ENCODE data around the gene SLC16A11.
A peak's percentile ranks its signal among the peaks of the same experiment; 100 is the strongest.

SLC16A11 gene

GRCh38 chr17:7025245-7025644, 18.6 kb downstream of the SLC16A11 start:
- H3K4me3 ChIP-seq (ENCODE audit: insufficient read depth in 1 of 2, low read depth in 1 of 2, low read length in 2 of 2): no peak overlapping the region
- H3K23ac ChIP-seq (ENCODE audit: low read length in 2 of 2): no peak overlapping the region
- no peak overlapping the region for H4K91ac ChIP-seq (ENCODE audit: low read length)
- H3K27me3 ChIP-seq (ENCODE audit: control insufficient read depth in 1 of 2, insufficient read depth in 1 of 2, low read length in 2 of 2): peaks cover 4 to 16% of the 10 kb centered on the region in 2 experiments
- no peak overlapping the region for H3K9ac ChIP-seq (ENCODE audit: low read length)
- H3K4me2 ChIP-seq (ENCODE audit: low read length, poor library complexity, severe bottlenecking): no peak overlapping the region
- no peak overlapping the region for H2BK12ac ChIP-seq (ENCODE audit: low read length in 2 of 2)
- no peak overlapping the region for H2AFZ ChIP-seq (ENCODE audit: low read depth, low read length)
- DNase-seq: no peak
- H3K27ac ChIP-seq (ENCODE audit: low read length, poor library complexity, severe bottlenecking): no peak overlapping the region
- no peak overlapping the region for H3K14ac ChIP-seq (ENCODE audit: low read length in 2 of 2)
- WGBS: 85% methylated on average over 1 of the region's 1 CpG
- no peak overlapping the region for H2AK5ac ChIP-seq (ENCODE audit: low read length, severe bottlenecking)
- no peak overlapping the region for H2BK5ac ChIP-seq (ENCODE audit: low read depth, low read length, poor library complexity, severe bottlenecking)
- H3K18ac ChIP-seq (ENCODE audit: low read depth in 1 of 2, low read length in 2 of 2): no peak overlapping the region
- no peak overlapping the region for H3K4ac ChIP-seq (ENCODE audit: low read depth in 1 of 2, low read length in 2 of 2)
- H2BK15ac ChIP-seq (ENCODE audit: low read depth, poor library complexity, severe bottlenecking): no peak overlapping the region
- H3K4me1 ChIP-seq (ENCODE audit: control insufficient read depth, insufficient read depth, low read depth, low read length): peaks cover 15% of the 10 kb centered on the region
- H3K79me1 ChIP-seq (replicated peaks; ENCODE audit: low read length, poor library complexity, severe bottlenecking): no peaks in the 10 kb centered on the region
- no peak overlapping the region for H4K8ac ChIP-seq (ENCODE audit: low read length)
- no peak overlapping the region for H2BK120ac ChIP-seq (ENCODE audit: low read depth, low read length)
- no peaks in the 10 kb centered on the region for H3K9me3 ChIP-seq (ENCODE audit: control insufficient read depth, low read length)
- no peaks in the 10 kb centered on the region for H3K36me3 ChIP-seq (ENCODE audit: control insufficient read depth in 1 of 2, insufficient read depth in 2 of 2, low read depth in 1 of 2, low read length in 2 of 2)

DNA sequence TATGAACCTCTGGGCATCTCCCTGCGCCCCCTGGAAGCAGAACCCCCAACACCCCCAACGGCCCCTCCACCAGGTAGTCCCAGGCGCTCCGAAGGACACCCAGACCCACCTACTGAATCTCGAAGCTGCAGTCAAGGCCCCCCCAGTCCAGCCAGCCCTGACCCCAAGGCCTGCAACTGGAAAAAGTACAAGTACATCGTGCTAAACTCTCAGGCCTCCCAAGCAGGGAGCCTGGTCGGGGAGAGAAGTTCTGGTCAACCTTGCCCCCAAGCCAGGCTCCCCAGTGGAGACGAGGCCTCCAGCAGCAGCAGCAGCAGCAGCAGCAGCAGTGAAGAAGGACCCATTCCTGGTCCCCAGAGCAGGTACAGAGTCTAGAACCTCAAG, 19.5 kb downstream of the SLC16A11 start:
- Histone ChIP-seq H2AK5ac (ENCODE audit: low read length, severe bottlenecking) (no peak overlapping the region), H3K4me2 (ENCODE audit: low read length, poor library complexity, severe bottlenecking) (no peak overlapping the region), H3K9me3 (ENCODE audit: control insufficient read depth, low read length) (no peaks in the 10 kb centered on the region), H2AFZ (ENCODE audit: low read depth, low read length) (no peak overlapping the region), H3K4me3 (ENCODE audit: insufficient read depth in 1 of 2, low read depth in 1 of 2, low read length in 2 of 2) (no peak overlapping the region), H3K27me3 (ENCODE audit: control insufficient read depth in 1 of 2, insufficient read depth in 1 of 2, low read length in 2 of 2) (peaks cover 4 to 16% of the 10 kb centered on the region in 2 experiments), H3K27ac (ENCODE audit: low read length, poor library complexity, severe bottlenecking) (no peak overlapping the region), H4K8ac (ENCODE audit: low read length) (no peak overlapping the region), H4K91ac (ENCODE audit: low read length) (no peak overlapping the region), H3K4me1 (ENCODE audit: control insufficient read depth, insufficient read depth, low read depth, low read length) (peaks cover 20% of the 10 kb centered on the region), H3K23ac (ENCODE audit: low read length in 2 of 2) (no peak overlapping the region), H3K14ac (ENCODE audit: low read length in 2 of 2) (no peak overlapping the region), H3K4ac (ENCODE audit: low read depth in 1 of 2, low read length in 2 of 2) (no peak overlapping the region), H2BK15ac (ENCODE audit: low read depth, poor library complexity, severe bottlenecking) (no peak overlapping the region), H3K9ac (ENCODE audit: low read length) (no peak overlapping the region), H3K79me1 (replicated peaks; ENCODE audit: low read length, poor library complexity, severe bottlenecking) (no peaks in the 10 kb centered on the region), H3K18ac (ENCODE audit: low read depth in 1 of 2, low read length in 2 of 2) (no peak overlapping the region), H3K36me3 (ENCODE audit: control insufficient read depth in 1 of 2, insufficient read depth in 2 of 2, low read depth in 1 of 2, low read length in 2 of 2) (no peaks in the 10 kb centered on the region), H2BK5ac (ENCODE audit: low read depth, low read length, poor library complexity, severe bottlenecking) (no peak overlapping the region), H2BK120ac (ENCODE audit: low read depth, low read length) (no peak overlapping the region), H2BK12ac (ENCODE audit: low read length in 2 of 2) (peak overlapping the region in 1 of 2 experiments; percentile 33)
- DNase-seq: no peak
- WGBS: 92% methylated on average over 8 of the region's 8 CpGs

DNA sequence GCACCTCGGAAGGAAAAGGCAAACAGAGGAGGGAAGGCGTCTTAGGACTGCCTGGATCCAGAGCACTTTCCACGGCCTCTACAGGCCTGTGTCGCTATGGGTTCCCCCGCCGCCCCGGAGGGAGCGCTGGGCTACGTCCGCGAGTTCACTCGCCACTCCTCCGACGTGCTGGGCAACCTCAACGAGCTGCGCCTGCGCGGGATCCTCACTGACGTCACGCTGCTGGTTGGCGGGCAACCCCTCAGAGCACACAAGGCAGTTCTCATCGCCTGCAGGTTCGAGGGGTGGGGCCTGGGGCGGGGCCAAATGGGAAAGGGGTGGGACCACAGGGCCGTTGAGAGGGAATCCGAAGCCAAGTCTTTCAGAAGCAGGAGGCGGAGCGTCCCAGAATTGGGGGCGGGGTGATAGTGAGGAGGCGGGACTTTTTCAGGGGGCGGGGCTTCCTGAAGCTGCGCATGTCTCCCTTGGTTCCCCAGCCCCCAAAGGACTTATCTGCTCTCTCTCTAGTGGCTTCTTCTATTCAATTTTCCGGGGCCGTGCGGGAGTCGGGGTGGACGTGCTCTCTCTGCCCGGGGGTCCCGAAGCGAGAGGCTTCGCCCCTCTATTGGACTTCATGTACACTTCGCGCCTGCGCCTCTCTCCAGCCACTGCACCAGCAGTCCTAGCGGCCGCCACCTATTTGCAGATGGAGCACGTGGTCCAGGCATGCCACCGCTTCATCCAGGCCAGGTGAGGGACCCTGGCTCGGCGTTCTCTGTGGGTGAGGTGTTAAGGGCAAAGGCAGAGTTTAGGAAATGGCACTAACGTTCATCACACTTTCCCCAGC, 20.1 kb downstream of the SLC16A11 start:
- H3K18ac ChIP-seq (ENCODE audit: low read depth in 1 of 2, low read length in 2 of 2): peak overlapping the region in 1 of 2 experiments; percentile 37
- WGBS: 41% methylated on average over 49 of the region's 51 CpGs
- H3K4me2 ChIP-seq (ENCODE audit: low read length, poor library complexity, severe bottlenecking): peak overlapping the region; percentile 1
- no peaks in the 10 kb centered on the region for H3K9me3 ChIP-seq (ENCODE audit: control insufficient read depth, low read length)
- peaks cover 4 to 16% of the 10 kb centered on the region in 2 experiments for H3K27me3 ChIP-seq (ENCODE audit: control insufficient read depth in 1 of 2, insufficient read depth in 1 of 2, low read length in 2 of 2)
- H2AK5ac ChIP-seq (ENCODE audit: low read length, severe bottlenecking): no peak overlapping the region
- H3K23ac ChIP-seq (ENCODE audit: low read length in 2 of 2): no peak overlapping the region
- peak overlapping the region; percentile 36 for H2AFZ ChIP-seq (ENCODE audit: low read depth, low read length)
- peaks cover 20% of the 10 kb centered on the region for H3K4me1 ChIP-seq (ENCODE audit: control insufficient read depth, insufficient read depth, low read depth, low read length)
- peak overlapping the region; percentile 64 for H3K9ac ChIP-seq (ENCODE audit: low read length)
- DNase-seq: peak; percentile 88
- no peak overlapping the region for H4K91ac ChIP-seq (ENCODE audit: low read length)
- no peak overlapping the region for H3K4ac ChIP-seq (ENCODE audit: low read depth in 1 of 2, low read length in 2 of 2)
- no peak overlapping the region for H3K27ac ChIP-seq (ENCODE audit: low read length, poor library complexity, severe bottlenecking)
- H2BK120ac ChIP-seq (ENCODE audit: low read depth, low read length): no peak overlapping the region
- no peak overlapping the region for H2BK12ac ChIP-seq (ENCODE audit: low read length in 2 of 2)
- no peak overlapping the region for H4K8ac ChIP-seq (ENCODE audit: low read length)
- H3K79me1 ChIP-seq (replicated peaks; ENCODE audit: low read length, poor library complexity, severe bottlenecking): no peaks in the 10 kb centered on the region
- peak overlapping the region in 1 of 2 experiments; percentile 60 for H3K4me3 ChIP-seq (ENCODE audit: insufficient read depth in 1 of 2, low read depth in 1 of 2, low read length in 2 of 2)
- H3K14ac ChIP-seq (ENCODE audit: low read length in 2 of 2): no peak overlapping the region
- H3K36me3 ChIP-seq (ENCODE audit: control insufficient read depth in 1 of 2, insufficient read depth in 2 of 2, low read depth in 1 of 2, low read length in 2 of 2): no peaks in the 10 kb centered on the region
- no peak overlapping the region for H2BK5ac ChIP-seq (ENCODE audit: low read depth, low read length, poor library complexity, severe bottlenecking)
- H2BK15ac ChIP-seq (ENCODE audit: low read depth, poor library complexity, severe bottlenecking): no peak overlapping the region

GRCh38 chr17:7022781-7023571, 20.9 kb downstream of the SLC16A11 start, which contains the start of gene BCL6B:
TSS of gene BCL6B (plus strand) at chr17:7023050. CDS start at chr17:7023672, 622 bp downstream.
- Histone ChIP-seq H3K9ac (ENCODE audit: low read length) (peak within 1 kb of the TSS; percentile 90), H3K27me3 (ENCODE audit: control insufficient read depth in 1 of 2, insufficient read depth in 1 of 2, low read length in 2 of 2) (peaks cover 4 to 16% of the 10 kb centered on the region in 2 experiments), H4K91ac (ENCODE audit: low read length) (no peak within 1 kb of the TSS), H3K14ac (ENCODE audit: low read length in 2 of 2) (no peak within 1 kb of the TSS), H3K36me3 (ENCODE audit: control insufficient read depth in 1 of 2, insufficient read depth in 2 of 2, low read depth in 1 of 2, low read length in 2 of 2) (peaks cover 0 to 3% of the 10 kb centered on the region in 2 experiments), H2BK5ac (ENCODE audit: low read depth, low read length, poor library complexity, severe bottlenecking) (no peak within 1 kb of the TSS), H3K4ac (ENCODE audit: low read depth in 1 of 2, low read length in 2 of 2) (no peak within 1 kb of the TSS), H2BK120ac (ENCODE audit: low read depth, low read length) (no peak within 1 kb of the TSS), H2AFZ (ENCODE audit: low read depth, low read length) (peak within 1 kb of the TSS; percentile 91), H2BK12ac (ENCODE audit: low read length in 2 of 2) (no peak within 1 kb of the TSS), H2BK15ac (ENCODE audit: low read depth, poor library complexity, severe bottlenecking) (peak within 1 kb of the TSS; percentile 8), H3K79me1 (replicated peaks; ENCODE audit: low read length, poor library complexity, severe bottlenecking) (no peaks in the 10 kb centered on the region), H3K18ac (ENCODE audit: low read depth in 1 of 2, low read length in 2 of 2) (peak within 1 kb of the TSS in 1 of 2 experiments; percentile 37), H4K8ac (ENCODE audit: low read length) (peak within 1 kb of the TSS; percentile 78), H3K4me2 (ENCODE audit: low read length, poor library complexity, severe bottlenecking) (peak within 1 kb of the TSS; percentile 62), H3K4me3 (ENCODE audit: insufficient read depth in 1 of 2, low read depth in 1 of 2, low read length in 2 of 2) (peak within 1 kb of the TSS in 1 of 2 experiments; percentile 74), H2AK5ac (ENCODE audit: low read length, severe bottlenecking) (no peak within 1 kb of the TSS), H3K23ac (ENCODE audit: low read length in 2 of 2) (no peak within 1 kb of the TSS), H3K27ac (ENCODE audit: low read length, poor library complexity, severe bottlenecking) (no peak within 1 kb of the TSS), H3K4me1 (ENCODE audit: control insufficient read depth, insufficient read depth, low read depth, low read length) (peaks cover 20% of the 10 kb centered on the region), H3K9me3 (ENCODE audit: control insufficient read depth, low read length) (no peaks in the 10 kb centered on the region)
- WGBS: 13% methylated on average over 38 of the region's 47 CpGs
- DNase-seq: no peak

All from mesenchymal stem cell (in vitro differentiated cells and primary cell).